Stimulated activated naive CD8-positive, alpha-beta T cell treated with anti-CD3 and anti-CD28 coated beads, Interleukin-15, Interleukin-2, amounts not matched to agents 100 ng/mL and 50 ng/mL, for 24 hours (primary cell): ENCODE data around the gene DROSHA.
"Not testable (repeated sequence)": the region's sequence is repeated elsewhere in the genome, so short reads cannot be mapped to it uniquely, and the experiment has no call there.

Experiments
- H3K27ac Mint-ChIP-seq: one replicate; pipeline ENCODE4 v1.8.0; 2021; ENCODE audit warnings: mild to moderate bottlenecking, mixed read lengths
- H3K27me3 Mint-ChIP-seq: one replicate; pipeline ENCODE4 v1.8.0; 2021; ENCODE audit warnings: mixed read lengths
- H3K36me3 Mint-ChIP-seq: one replicate; pipeline ENCODE4 v1.8.0; 2021; ENCODE audit warnings: low read depth, mixed read lengths
- H3K4me1 Mint-ChIP-seq: one replicate; pipeline ENCODE4 v1.8.0; 2021; ENCODE audit warnings: low read depth, mixed read lengths
- H3K4me3 Mint-ChIP-seq: one replicate; pipeline ENCODE4 v1.8.0; 2021; ENCODE audit warnings: mild to moderate bottlenecking, mixed read lengths
- H3K9me3 Mint-ChIP-seq: one replicate; pipeline ENCODE4 v1.8.0; 2021; ENCODE audit warnings: mixed read lengths

The DROSHA gene

DNA sequence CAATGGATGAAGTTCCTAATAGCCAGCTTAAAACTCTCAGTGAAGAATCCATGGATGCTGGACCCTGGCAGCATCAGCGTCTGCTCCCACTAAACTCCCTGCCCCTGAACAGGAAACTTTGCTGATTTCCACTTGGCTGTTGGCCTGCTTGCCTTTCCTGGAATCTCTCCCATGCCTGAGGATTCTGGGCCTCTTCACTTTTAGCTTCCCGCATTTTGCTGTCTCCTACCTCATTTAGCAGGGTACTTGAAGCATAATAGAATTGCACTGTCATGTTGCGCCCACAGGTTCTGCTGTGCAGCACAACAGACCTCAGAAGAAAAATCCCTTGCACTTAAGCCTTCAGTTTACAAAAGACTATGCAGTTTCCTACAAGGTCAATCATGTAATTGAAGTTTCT is 127.6 kb downstream of the DROSHA start:
- Mint-ChIP-seq H3K4me3 (no peak overlapping the region), H3K36me3 (peaks cover 83% of the 10 kb centered on the region), H3K27me3 (no peaks in the 10 kb centered on the region), H3K9me3 (no peaks in the 10 kb centered on the region), H3K4me1 (no peaks in the 10 kb centered on the region), H3K27ac (no peak overlapping the region)

GRCh38 chr5:31401691-31402090 is 130.2 kb downstream of the DROSHA start:
- peaks cover 58% of the 10 kb centered on the region for H3K36me3 Mint-ChIP-seq
- H3K27me3 Mint-ChIP-seq = no peaks in the 10 kb centered on the region
- no peaks in the 10 kb centered on the region for H3K9me3 Mint-ChIP-seq
- no peaks in the 10 kb centered on the region for H3K4me1 Mint-ChIP-seq
- H3K27ac Mint-ChIP-seq = no peak overlapping the region
- no peak overlapping the region for H3K4me3 Mint-ChIP-seq

- Mint-ChIP-seq H3K4me1 (no peaks in the 10 kb centered on the region), H3K27ac (no peak overlapping the region), H3K36me3 (peaks cover 25% of the 10 kb centered on the region), H3K4me3 (no peak overlapping the region), H3K9me3 (no peaks in the 10 kb centered on the region), H3K27me3 (no peaks in the 10 kb centered on the region)
Observed at GRCh38 chr5:31397926-31398557, 133.9 kb downstream of the DROSHA start.

GRCh38 chr5:31396611-31397295 is 135.1 kb downstream of the DROSHA start:
- no peaks in the 10 kb centered on the region for H3K27me3 Mint-ChIP-seq
- peaks cover 16% of the 10 kb centered on the region for H3K36me3 Mint-ChIP-seq
- H3K4me3 Mint-ChIP-seq = no peak overlapping the region
- H3K27ac Mint-ChIP-seq = no peak overlapping the region
- H3K4me1 Mint-ChIP-seq = no peaks in the 10 kb centered on the region
- H3K9me3 Mint-ChIP-seq = no peaks in the 10 kb centered on the region

DNA sequence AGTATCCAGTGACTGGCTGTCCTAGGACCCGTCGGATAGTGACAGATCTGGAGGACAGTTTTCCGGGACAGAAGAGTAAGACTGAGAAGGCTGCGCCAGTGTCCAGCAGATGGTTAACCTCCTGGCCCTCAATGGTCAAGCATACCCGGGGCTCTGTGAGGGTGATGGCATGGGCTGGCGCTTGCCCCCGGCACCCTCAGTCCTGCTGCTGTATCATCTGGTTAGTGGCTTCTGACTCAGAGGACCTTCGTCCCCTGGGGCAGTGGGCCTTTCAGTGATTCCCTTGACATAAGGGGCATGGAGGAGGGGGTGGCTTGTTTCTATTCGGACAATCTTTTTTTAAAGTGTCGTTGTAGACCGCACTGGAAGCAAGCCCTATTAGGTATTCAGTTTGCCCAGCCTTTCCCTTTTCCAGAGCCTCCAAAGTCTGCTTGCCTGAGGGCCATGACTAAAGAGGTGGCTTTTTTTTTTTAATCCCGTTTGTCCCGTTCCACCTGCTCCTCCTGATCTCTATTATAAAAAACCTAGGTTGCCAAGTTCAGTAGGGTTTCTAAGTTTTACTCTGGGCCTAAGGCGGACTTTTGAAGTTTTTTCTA is 136.3 kb downstream of the DROSHA start:
- not testable (repeated sequence) for H3K36me3 Mint-ChIP-seq, H3K27ac Mint-ChIP-seq, H3K4me1 Mint-ChIP-seq, H3K4me3 Mint-ChIP-seq, H3K9me3 Mint-ChIP-seq, H3K27me3 Mint-ChIP-seq

- Mint-ChIP-seq H3K36me3 (no peaks in the 10 kb centered on the region), H3K4me1 (no peaks in the 10 kb centered on the region), H3K27me3 (no peaks in the 10 kb centered on the region), H3K9me3 (peaks cover 8% of the 10 kb centered on the region), H3K4me3 (no peak overlapping the region), H3K27ac (no peak overlapping the region)
Observed at GRCh38 chr5:31393126-31393525, 138.8 kb downstream of the DROSHA start.

GRCh38 chr5:31392061-31392460 is 139.8 kb downstream of the DROSHA start:
- Mint-ChIP-seq H3K9me3 (peaks cover 12% of the 10 kb centered on the region), H3K36me3 (no peaks in the 10 kb centered on the region), H3K27ac (no peak overlapping the region), H3K4me3 (no peak overlapping the region), H3K27me3 (no peaks in the 10 kb centered on the region), H3K4me1 (no peaks in the 10 kb centered on the region)

DNA sequence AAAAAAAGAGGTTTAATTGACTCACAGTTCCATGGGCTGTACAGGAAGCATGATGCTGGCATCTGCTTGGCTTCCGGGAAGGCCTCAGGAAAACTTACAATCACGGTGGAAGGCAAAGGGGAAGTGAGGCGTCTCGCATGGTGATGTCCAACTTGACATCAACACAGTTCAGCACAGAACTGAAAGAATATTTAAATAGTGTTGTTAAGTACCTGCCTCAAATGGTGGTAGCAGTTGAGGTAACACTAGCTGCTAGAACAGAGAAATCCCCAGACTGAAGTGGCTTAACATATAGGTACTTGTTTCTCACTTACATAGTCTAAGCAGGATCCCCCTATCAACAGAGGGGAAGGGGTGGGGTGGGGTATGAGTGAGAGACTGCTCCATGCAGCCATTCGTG is 141.6 kb downstream of the DROSHA start:
- H3K4me1 Mint-ChIP-seq = no peaks in the 10 kb centered on the region
- no peaks in the 10 kb centered on the region for H3K36me3 Mint-ChIP-seq
- no peak overlapping the region for H3K4me3 Mint-ChIP-seq
- no peak overlapping the region for H3K27ac Mint-ChIP-seq
- peaks cover 13% of the 10 kb centered on the region for H3K9me3 Mint-ChIP-seq
- no peaks in the 10 kb centered on the region for H3K27me3 Mint-ChIP-seq

DNA sequence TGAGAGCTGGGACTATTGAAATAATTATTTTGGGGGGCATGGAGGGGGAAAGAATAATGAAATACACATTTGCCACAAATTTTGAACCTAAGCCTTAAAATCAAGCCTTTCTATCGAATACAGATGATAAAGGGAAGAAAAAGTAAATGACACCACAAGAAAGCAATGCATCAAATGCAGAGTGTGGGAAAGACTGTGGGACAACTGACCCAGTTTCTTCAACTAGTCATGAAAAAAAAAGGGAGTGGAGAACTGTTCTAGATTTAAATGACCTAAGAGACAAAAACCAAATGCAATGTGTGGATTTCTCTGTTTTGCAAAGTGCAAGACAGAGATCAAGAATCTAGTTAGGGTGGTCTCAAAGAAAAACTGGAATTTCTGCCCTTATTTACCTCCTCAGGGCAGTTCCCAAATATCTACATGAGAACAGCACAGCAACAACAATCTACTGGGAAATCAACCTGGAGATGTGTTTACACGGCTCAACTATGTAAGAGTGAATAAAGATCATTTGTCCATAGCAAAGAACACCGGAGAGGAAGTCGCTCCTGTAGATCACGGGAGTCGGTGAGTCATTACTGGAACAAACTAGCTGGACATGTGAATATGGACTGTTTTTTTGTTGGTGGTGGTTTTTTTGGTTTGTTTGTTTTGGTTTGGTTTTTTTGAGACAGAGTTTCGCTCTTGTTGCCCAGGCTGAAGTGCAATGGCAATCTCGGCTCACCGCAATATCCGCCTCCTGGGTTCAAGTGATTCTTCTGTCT is 145.9 kb downstream of the DROSHA start:
- no peaks in the 10 kb centered on the region for H3K36me3 Mint-ChIP-seq
- peaks cover 16% of the 10 kb centered on the region for H3K9me3 Mint-ChIP-seq
- H3K4me1 Mint-ChIP-seq = no peaks in the 10 kb centered on the region
- no peak overlapping the region for H3K27ac Mint-ChIP-seq
- no peak overlapping the region for H3K4me3 Mint-ChIP-seq
- peaks cover 4% of the 10 kb centered on the region for H3K27me3 Mint-ChIP-seq

- Mint-ChIP-seq H3K9me3 (peaks cover 12% of the 10 kb centered on the region), H3K4me3 (no peak overlapping the region), H3K36me3 (no peaks in the 10 kb centered on the region), H3K27me3 (peaks cover 10% of the 10 kb centered on the region), H3K4me1 (no peaks in the 10 kb centered on the region), H3K27ac (no peak overlapping the region)
Observed at GRCh38 chr5:31383734-31384133, 148.2 kb downstream of the DROSHA start.

DNA sequence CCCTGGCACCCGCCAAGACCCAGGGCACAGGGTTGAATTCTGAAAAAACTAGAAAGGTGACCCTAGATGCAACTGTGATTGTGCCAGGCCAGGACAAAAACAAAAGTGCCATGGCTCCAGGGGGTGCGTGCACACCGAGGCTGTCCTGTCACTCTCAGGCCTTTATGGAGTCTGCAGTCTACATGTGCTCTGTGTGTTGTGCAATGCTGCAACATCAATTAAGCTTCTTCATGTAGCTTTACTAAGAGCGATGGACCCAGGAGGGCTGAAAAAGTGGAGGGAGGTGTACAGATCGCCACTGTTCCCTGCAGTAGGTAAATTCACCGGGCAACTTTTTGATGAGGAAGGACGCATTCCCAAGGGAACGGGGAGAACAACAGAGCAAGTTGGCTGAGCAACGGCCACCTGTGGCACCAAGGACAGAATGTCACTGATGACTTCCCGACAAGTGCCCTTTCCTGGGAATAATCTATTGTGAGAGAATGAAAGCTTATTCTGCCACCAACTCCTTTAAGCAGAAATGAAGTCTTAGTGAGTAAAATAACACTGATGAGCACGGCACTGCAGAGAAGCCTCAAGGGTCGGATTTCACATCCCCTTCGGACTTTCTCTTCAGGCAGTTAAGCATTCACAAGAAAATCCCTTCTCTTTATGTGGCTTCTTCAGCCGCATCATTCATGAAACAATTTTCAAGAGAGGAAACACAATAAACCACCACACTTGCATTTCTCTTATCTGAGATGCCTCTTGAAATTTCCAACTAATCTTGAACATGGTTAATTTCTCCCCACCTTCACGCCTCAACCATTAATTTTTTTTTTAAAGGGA is 149.6 kb downstream of the DROSHA start:
- no peak overlapping the region for H3K4me3 Mint-ChIP-seq
- H3K36me3 Mint-ChIP-seq = no peaks in the 10 kb centered on the region
- H3K9me3 Mint-ChIP-seq = peaks cover 7% of the 10 kb centered on the region
- H3K27ac Mint-ChIP-seq = no peak overlapping the region
- peaks cover 10% of the 10 kb centered on the region for H3K27me3 Mint-ChIP-seq
- H3K4me1 Mint-ChIP-seq = no peaks in the 10 kb centered on the region

DNA sequence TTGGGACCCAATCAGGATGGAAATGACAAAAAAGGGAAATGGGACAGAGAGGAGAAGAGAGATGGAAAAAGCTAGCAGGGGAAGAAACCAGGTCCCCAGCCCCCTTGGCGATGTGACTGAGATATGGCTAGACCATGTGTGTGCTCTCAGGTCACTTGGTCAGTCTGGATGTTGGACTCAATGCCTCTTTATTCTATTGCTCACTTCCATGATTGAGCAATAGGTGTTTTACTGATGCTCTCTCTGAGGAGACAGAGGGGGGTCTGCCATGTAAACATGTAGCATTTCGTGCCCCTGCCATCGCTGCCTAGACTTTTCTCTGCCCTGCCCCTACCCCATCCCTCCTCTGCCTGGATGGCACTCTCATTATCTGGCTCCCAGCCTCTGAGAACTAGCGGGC is 150.6 kb downstream of the DROSHA start:
- peaks cover 10% of the 10 kb centered on the region for H3K27me3 Mint-ChIP-seq
- H3K9me3 Mint-ChIP-seq = peaks cover 4% of the 10 kb centered on the region
- H3K4me3 Mint-ChIP-seq = no peak overlapping the region
- no peak overlapping the region for H3K27ac Mint-ChIP-seq
- H3K4me1 Mint-ChIP-seq = no peaks in the 10 kb centered on the region
- no peaks in the 10 kb centered on the region for H3K36me3 Mint-ChIP-seq

DNA sequence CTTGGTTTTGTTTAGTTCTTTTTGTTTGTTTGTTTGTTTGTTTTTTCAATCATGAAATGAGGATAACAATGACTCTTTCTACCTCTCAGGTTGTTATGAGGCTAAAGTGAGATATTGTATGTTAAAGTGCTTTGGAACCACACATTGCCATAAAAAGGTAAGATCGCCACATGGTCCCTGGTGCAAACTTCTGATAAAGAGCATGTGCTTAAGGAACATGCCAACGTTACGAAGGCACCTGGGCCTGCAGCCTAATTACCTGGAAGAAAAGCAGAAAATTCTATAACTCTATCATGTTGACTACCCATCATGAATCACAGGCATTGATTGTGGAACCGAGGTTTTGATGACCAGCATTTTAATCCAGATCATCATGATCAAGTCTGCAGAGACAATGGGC is 151.8 kb downstream of the DROSHA start:
- H3K27ac Mint-ChIP-seq = no peak overlapping the region
- H3K36me3 Mint-ChIP-seq = no peaks in the 10 kb centered on the region
- no peak overlapping the region for H3K4me3 Mint-ChIP-seq
- peaks cover 4% of the 10 kb centered on the region for H3K9me3 Mint-ChIP-seq
- H3K4me1 Mint-ChIP-seq = no peaks in the 10 kb centered on the region
- H3K27me3 Mint-ChIP-seq = peaks cover 10% of the 10 kb centered on the region

DNA sequence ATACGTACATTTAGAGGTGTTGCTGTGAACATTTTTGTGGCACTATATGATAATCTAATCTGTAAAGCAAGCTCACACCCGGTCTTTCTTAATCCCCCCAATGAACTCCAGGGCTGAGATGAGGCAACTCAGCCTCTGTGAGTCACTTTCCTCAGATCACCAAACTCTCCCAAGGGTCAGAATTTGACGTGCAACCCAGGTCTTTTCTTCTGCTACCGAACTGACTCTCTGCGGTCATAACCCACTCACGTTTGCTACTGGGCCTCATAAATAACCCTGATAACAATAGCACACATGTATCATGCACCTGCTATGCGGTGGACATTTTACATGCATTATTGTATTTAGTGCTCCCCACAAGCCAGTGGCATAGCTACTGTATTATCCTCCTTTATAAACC is 153.1 kb downstream of the DROSHA start:
- H3K9me3 Mint-ChIP-seq = no peaks in the 10 kb centered on the region
- H3K27me3 Mint-ChIP-seq = peaks cover 6% of the 10 kb centered on the region
- H3K36me3 Mint-ChIP-seq = no peaks in the 10 kb centered on the region
- no peaks in the 10 kb centered on the region for H3K4me1 Mint-ChIP-seq
- no peak overlapping the region for H3K27ac Mint-ChIP-seq
- H3K4me3 Mint-ChIP-seq = no peak overlapping the region
